Measurements from ENCODE around the gene EDC4. TPM values are rescaled to one million over a fixed set of nuclear protein-coding genes. Genes with fewer than 3 reads are reported as not detected.

Gene EDC4
- total and polyA plus RNA-seq, 5 experiments from 2014 or later = 22.7 to 136 (median 44.0) TPM

GRCh38 chr16:67917140-67917851 is 44.4 kb downstream of the EDC4 start:
- H3K4me1 Mint-ChIP-seq = peaks cover 28 to 51% (median 30%) of the 10 kb centered on the region in 4 donors
- DNase-seq (no peak), ATAC-seq (no peak)
- no peaks in the 10 kb centered on the region for H3K9me3 Mint-ChIP-seq
- peak overlapping the region in 8 of 10 donors; percentile 20 to 82 (median 44) for H3K27ac Mint-ChIP-seq
- no peak overlapping the region for H3K4me3 Mint-ChIP-seq
- H3K27me3 Mint-ChIP-seq = no peaks in the 10 kb centered on the region
- H3K36me3 Mint-ChIP-seq = peaks cover 0 to 28% (median 0%) of the 10 kb centered on the region in 3 donors
- POLR2A ChIA-PET = interaction anchor here (0.5 to 1.6 kb wide), 2 partner anchors 19 to 628 kb away, joined by 3 read pairs; partner anchors contain the start of gene PSMB10

- H3K27ac Mint-ChIP-seq = peak overlapping the region in 5 of 10 donors; percentile 38 to 82 (median 63)
- no peak for ATAC-seq
- H3K4me1 Mint-ChIP-seq = peaks cover 30 to 53% (median 32%) of the 10 kb centered on the region in 4 donors
Observed at GRCh38 chr16:67917852-67918236, 45.0 kb downstream of the EDC4 start.

GRCh38 chr16:67919622-67920221 is 46.9 kb downstream of the EDC4 start:
- no peaks in the 10 kb centered on the region for H3K27me3 Mint-ChIP-seq
- peak overlapping the region in 2 of 10 donors; percentile 29 to 51 for H3K27ac Mint-ChIP-seq
- no peak overlapping the region for H3K4me3 Mint-ChIP-seq
- DNase-seq = peak in 1 of 10 donors; percentile 31
- POLR2A ChIA-PET = interaction anchor here (1.6 kb wide), 1 partner anchor 16 kb away, joined by 4 read pairs; no protein-coding TSS in a partner anchor
- no peak for ATAC-seq
- H3K9me3 Mint-ChIP-seq = no peaks in the 10 kb centered on the region
- peaks cover 0 to 21% (median 0%) of the 10 kb centered on the region in 3 donors for H3K36me3 Mint-ChIP-seq
- peaks cover 27 to 47% (median 30%) of the 10 kb centered on the region in 4 donors for H3K4me1 Mint-ChIP-seq

More at GRCh38 chr16:67917852-67918236, 45.0 kb downstream of the EDC4 start:
- H3K27me3 Mint-ChIP-seq = no peaks in the 10 kb centered on the region
- POLR2A ChIA-PET = interaction anchor here (0.5 kb wide), 1 partner anchor 627 kb away, joined by 3 read pairs; no protein-coding TSS in a partner anchor
- H3K9me3 Mint-ChIP-seq = no peaks in the 10 kb centered on the region
- DNase-seq = no peak
- no peak overlapping the region for H3K4me3 Mint-ChIP-seq
- peaks cover 0 to 28% (median 0%) of the 10 kb centered on the region in 3 donors for H3K36me3 Mint-ChIP-seq

GRCh38 chr16:67922221-67922620 is 49.4 kb downstream of the EDC4 start:
- Mint-ChIP-seq H3K27ac (peak overlapping the region in 5 of 10 donors; percentile 22 to 44 (median 37)), H3K4me3 (no peak overlapping the region), H3K4me1 (peaks cover 14 to 32% (median 23%) of the 10 kb centered on the region in 4 donors), H3K9me3 (no peaks in the 10 kb centered on the region), H3K27me3 (no peaks in the 10 kb centered on the region), H3K36me3 (peaks cover 0 to 7% (median 0%) of the 10 kb centered on the region in 3 donors)
- ATAC-seq (no peak), DNase-seq (no peak)
- POLR2A ChIA-PET = interaction anchor here (1.0 to 1.2 kb wide), 2 partner anchors 8 to 13 kb away, joined by 3 to 4 read pairs; no protein-coding TSS in a partner anchor

GRCh38 chr16:67922740-67923139 is 49.9 kb downstream of the EDC4 start:
- peaks cover 0 to 3% (median 0%) of the 10 kb centered on the region in 3 donors for H3K36me3 Mint-ChIP-seq
- ATAC-seq = no peak
- no peak overlapping the region for H3K4me3 Mint-ChIP-seq
- no peak for DNase-seq
- H3K4me1 Mint-ChIP-seq = peaks cover 9 to 26% (median 18%) of the 10 kb centered on the region in 4 donors
- H3K27ac Mint-ChIP-seq = peak overlapping the region in 1 of 10 donors; percentile 31
- no peaks in the 10 kb centered on the region for H3K9me3 Mint-ChIP-seq
- POLR2A ChIA-PET = interaction anchor here (0.6 to 1.2 kb wide), 3 partner anchors 8 to 364 kb away, joined by 3 to 4 read pairs (median 3); no protein-coding TSS in a partner anchor
- no peaks in the 10 kb centered on the region for H3K27me3 Mint-ChIP-seq

GRCh38 chr16:67923414-67924116 is 50.7 kb downstream of the EDC4 start:
- DNase-seq (no peak), ATAC-seq (no peak)
- no peaks in the 10 kb centered on the region for H3K27me3 Mint-ChIP-seq
- POLR2A ChIA-PET = interaction anchor here (0.6 to 1.4 kb wide), 2 partner anchors 12 to 364 kb away, joined by 3 to 8 read pairs; no protein-coding TSS in a partner anchor
- H3K9me3 Mint-ChIP-seq = no peaks in the 10 kb centered on the region
- no peak overlapping the region for H3K4me3 Mint-ChIP-seq
- H3K36me3 Mint-ChIP-seq = peaks cover 0 to 5% (median 0%) of the 10 kb centered on the region in 3 donors
- peaks cover 14 to 23% (median 16%) of the 10 kb centered on the region in 4 donors for H3K4me1 Mint-ChIP-seq
- H3K27ac Mint-ChIP-seq = peak overlapping the region in 3 of 10 donors; percentile 17 to 31 (median 27)

GRCh38 chr16:67924140-67924906 is 51.5 kb downstream of the EDC4 start:
- POLR2A ChIA-PET = interaction anchor here (0.5 to 1.4 kb wide), 3 partner anchors 11 to 29 kb away, joined by 3 to 8 read pairs (median 4); no protein-coding TSS in a partner anchor
- no peak for DNase-seq
- Mint-ChIP-seq H3K4me1 (peaks cover 14 to 18% (median 16%) of the 10 kb centered on the region in 4 donors), H3K4me3 (no peak overlapping the region), H3K9me3 (no peaks in the 10 kb centered on the region), H3K36me3 (peaks cover 0 to 5% (median 0%) of the 10 kb centered on the region in 3 donors), H3K27ac (peak overlapping the region in 4 of 10 donors; percentile 4 to 49 (median 18)), H3K27me3 (no peaks in the 10 kb centered on the region)
- ATAC-seq = no peak

GRCh38 chr16:67926181-67926750 is 53.4 kb downstream of the EDC4 start:
- Mint-ChIP-seq H3K4me3 (no peak overlapping the region), H3K27ac (peak overlapping the region in 4 of 10 donors; percentile 33 to 69 (median 49))

GRCh38 chr16:67927131-67927941 is 54.5 kb downstream of the EDC4 start:
- Mint-ChIP-seq H3K36me3 (peaks cover 0 to 9% (median 0%) of the 10 kb centered on the region in 3 donors), H3K4me3 (no peak overlapping the region), H3K27me3 (no peaks in the 10 kb centered on the region), H3K4me1 (peaks cover 8 to 13% (median 10%) of the 10 kb centered on the region in 4 donors), H3K9me3 (no peaks in the 10 kb centered on the region), H3K27ac (peak overlapping the region in 1 of 10 donors; percentile 77)
- DNase-seq (no peak), ATAC-seq (no peak)
- POLR2A ChIA-PET = interaction anchor here (0.6 to 1.5 kb wide), 3 partner anchors 9 to 84 kb away, joined by 4 to 5 read pairs (median 4); partner anchors contain the start of genes LCAT and PSMB10

More at GRCh38 chr16:67926181-67926750, 53.4 kb downstream of the EDC4 start:
- Mint-ChIP-seq H3K27me3 (no peaks in the 10 kb centered on the region), H3K9me3 (no peaks in the 10 kb centered on the region), H3K4me1 (peaks cover 10 to 18% (median 15%) of the 10 kb centered on the region in 4 donors), H3K36me3 (peaks cover 0 to 9% (median 0%) of the 10 kb centered on the region in 3 donors)
- ATAC-seq (no peak), DNase-seq (no peak)
- POLR2A ChIA-PET = interaction anchor here (0.9 to 1.0 kb wide), 2 partner anchors 9 to 66 kb away, joined by 3 to 6 read pairs; no protein-coding TSS in a partner anchor

GRCh38 chr16:67928147-67928546 is 55.3 kb downstream of the EDC4 start:
- H3K27ac Mint-ChIP-seq = peak overlapping the region in 6 of 10 donors; percentile 7 to 77 (median 52)
- POLR2A ChIA-PET = interaction anchor here (0.6 to 1.5 kb wide), 8 partner anchors 8 to 407 kb away, joined by 3 to 5 read pairs (median 3); partner anchors contain the start of gene PSMB10

More at GRCh38 chr16:67928147-67928546, 55.3 kb downstream of the EDC4 start:
- ATAC-seq (peak in 1 of 2 donors; percentile 6), DNase-seq (no peak)
- Mint-ChIP-seq H3K9me3 (no peaks in the 10 kb centered on the region), H3K4me3 (no peak overlapping the region), H3K36me3 (peaks cover 0 to 13% (median 0%) of the 10 kb centered on the region in 3 donors), H3K4me1 (peaks cover 5 to 11% (median 8%) of the 10 kb centered on the region in 4 donors), H3K27me3 (no peaks in the 10 kb centered on the region)
